Measurements from ENCODE around the gene RPS17. TPM values are rescaled to one million over a fixed set of nuclear protein-coding genes. Genes with fewer than 3 reads are reported as not detected.

Gene RPS17
- total and polyA plus RNA-seq, 2 donors (not counting 1 experiment from before 2014, with no cell fraction given): 2,605 to 4,073 TPM

- Histone ChIP-seq H3K9me3 (ENCODE audit: control insufficient read depth, insufficient read depth, low read depth, low read length) (no peaks in the 10 kb centered on the region), H3K36me3 (ENCODE audit: control insufficient read depth, insufficient read depth, low read length) (peaks cover 19% of the 10 kb centered on the region), H3K9ac (ENCODE audit: insufficient read depth, low read length) (peak overlapping the region; percentile 90), H3K4me1 (ENCODE audit: control insufficient read depth, extremely low read depth, insufficient read depth, low read length) (peaks cover 10% of the 10 kb centered on the region), H3K79me2 (ENCODE audit: control insufficient read depth, insufficient read depth, low read length) (peaks cover 36% of the 10 kb centered on the region), H4K20me1 (ENCODE audit: control insufficient read depth, extremely low read depth, insufficient read depth, low read length) (no peaks in the 10 kb centered on the region), H3K4me3 (replicated peaks in 1 of 4; ENCODE audit: control extremely low read depth in 1 of 4, insufficient read depth in 1 of 4, low read depth in 3 of 4, low read length in 4 of 4) (peak overlapping the region; percentile 65 to 97 (median 80)), H2AFZ (ENCODE audit: low read length) (no peak overlapping the region), H3K27ac (ENCODE audit: insufficient read depth, low read length) (peak overlapping the region; percentile 90), H3K4me2 (ENCODE audit: extremely low read depth, insufficient read depth, low read length) (peak overlapping the region; percentile 85), H3K27me3 (ENCODE audit: control insufficient read depth, insufficient read depth, low read length) (no peaks in the 10 kb centered on the region)
- no peak for DNase-seq (ENCODE audit: low read depth in 2 of 2)
- TF ChIP-seq CTCF (conservative IDR thresholded peaks at IDR 0.05 in 1 of 2, IDR thresholded peaks at IDR 0.05 in 1 of 2; ENCODE audit: low read depth in 1 of 2, low read length in 2 of 2) (no peak), EZH2 (IDR thresholded peaks at IDR 0.05; ENCODE audit: low read length, missing control alignments) (no peak)
Measured at GRCh38 chr15:82539691-82540054, 584 bp downstream of the RPS17 start.

GRCh38 chr15:82538961-82539690 lies 1.1 kb downstream of the RPS17 start:
- H3K27ac ChIP-seq (ENCODE audit: insufficient read depth, low read length): peak overlapping the region; percentile 90
- peaks cover 19% of the 10 kb centered on the region for H3K36me3 ChIP-seq (ENCODE audit: control insufficient read depth, insufficient read depth, low read length)
- no peaks in the 10 kb centered on the region for H4K20me1 ChIP-seq (ENCODE audit: control insufficient read depth, extremely low read depth, insufficient read depth, low read length)
- H3K27me3 ChIP-seq (ENCODE audit: control insufficient read depth, insufficient read depth, low read length): no peaks in the 10 kb centered on the region
- H3K9me3 ChIP-seq (ENCODE audit: control insufficient read depth, insufficient read depth, low read depth, low read length): no peaks in the 10 kb centered on the region
- TF ChIP-seq CTCF (conservative IDR thresholded peaks at IDR 0.05 in 1 of 2, IDR thresholded peaks at IDR 0.05 in 1 of 2; ENCODE audit: low read depth in 1 of 2, low read length in 2 of 2): no peak
- no peak for TF ChIP-seq EZH2 (IDR thresholded peaks at IDR 0.05; ENCODE audit: low read length, missing control alignments)
- H3K79me2 ChIP-seq (ENCODE audit: control insufficient read depth, insufficient read depth, low read length): peaks cover 36% of the 10 kb centered on the region
- H3K9ac ChIP-seq (ENCODE audit: insufficient read depth, low read length): peak overlapping the region; percentile 90
- peaks cover 10% of the 10 kb centered on the region for H3K4me1 ChIP-seq (ENCODE audit: control insufficient read depth, extremely low read depth, insufficient read depth, low read length)
- peak overlapping the region; percentile 85 for H3K4me2 ChIP-seq (ENCODE audit: extremely low read depth, insufficient read depth, low read length)
- peak overlapping the region; percentile 65 to 97 (median 80) for H3K4me3 ChIP-seq (replicated peaks in 1 of 4; ENCODE audit: control extremely low read depth in 1 of 4, insufficient read depth in 1 of 4, low read depth in 3 of 4, low read length in 4 of 4)
- peak in 1 of 2 donors; percentile 20 for DNase-seq (ENCODE audit: low read depth in 2 of 2)
- H2AFZ ChIP-seq (ENCODE audit: low read length): no peak overlapping the region

GRCh38 chr15:82537351-82537908 lies 2.8 kb downstream of the RPS17 start:
- H3K36me3 ChIP-seq (ENCODE audit: control insufficient read depth, insufficient read depth, low read length): peaks cover 19% of the 10 kb centered on the region
- H3K9ac ChIP-seq (ENCODE audit: insufficient read depth, low read length): no peak overlapping the region
- no peak overlapping the region for H3K4me2 ChIP-seq (ENCODE audit: extremely low read depth, insufficient read depth, low read length)
- TF ChIP-seq CTCF (conservative IDR thresholded peaks at IDR 0.05 in 1 of 2, IDR thresholded peaks at IDR 0.05 in 1 of 2; ENCODE audit: low read depth in 1 of 2, low read length in 2 of 2) (no peak), EZH2 (IDR thresholded peaks at IDR 0.05; ENCODE audit: low read length, missing control alignments) (no peak)
- no peak for DNase-seq (ENCODE audit: low read depth in 2 of 2)
- no peaks in the 10 kb centered on the region for H3K9me3 ChIP-seq (ENCODE audit: control insufficient read depth, insufficient read depth, low read depth, low read length)
- no peak overlapping the region for H3K27ac ChIP-seq (ENCODE audit: insufficient read depth, low read length)
- no peak overlapping the region for H2AFZ ChIP-seq (ENCODE audit: low read length)
- peaks cover 10% of the 10 kb centered on the region for H3K4me1 ChIP-seq (ENCODE audit: control insufficient read depth, extremely low read depth, insufficient read depth, low read length)
- no peaks in the 10 kb centered on the region for H3K27me3 ChIP-seq (ENCODE audit: control insufficient read depth, insufficient read depth, low read length)
- peak overlapping the region in 1 of 4 experiments; percentile 97 for H3K4me3 ChIP-seq (replicated peaks in 1 of 4; ENCODE audit: control extremely low read depth in 1 of 4, insufficient read depth in 1 of 4, low read depth in 3 of 4, low read length in 4 of 4)
- H3K79me2 ChIP-seq (ENCODE audit: control insufficient read depth, insufficient read depth, low read length): peaks cover 36% of the 10 kb centered on the region
- no peaks in the 10 kb centered on the region for H4K20me1 ChIP-seq (ENCODE audit: control insufficient read depth, extremely low read depth, insufficient read depth, low read length)
